SK-N-SH (cell line): ENCODE data around the gene CMBL. TPM values are rescaled to one million over a fixed set of nuclear protein-coding genes. Genes with fewer than 3 reads are reported as not detected.

Experiments
- CTCF ChIA-PET: fragments of 300-600, 350-600 bp; formaldehyde crosslinking; extraction: SDS; loops from one replicate; lab custom pipeline; 2021; lab: Yijun Ruan, JAX
- POLR2A ChIA-PET: fragments of 350-600 bp; sonication (Branson Sonifier 250); formaldehyde crosslinking; extraction: SDS; loops from one replicate; lab custom pipeline; 2020; ENCODE audit warnings: antibody characterized with exemption, inconsistent platforms; lab: Yijun Ruan, JAX
- DNase-seq: peaks from one replicate; pipeline ENCODE4 v3.0.0; 2012
- H2AFZ ChIP-seq: fragments of 200-600 bp; sonication (generic); 2 replicates; pipeline ENCODE4 v1.8.1; 2016; ENCODE audit warnings: antibody characterized with exemption, mild to moderate bottlenecking, low read depth
- H3F3A ChIP-seq: fragments of 200-600 bp; sonication (generic); replicated peaks from 2 replicates; pipeline ENCODE3; 2016; ENCODE audit warnings: antibody characterized with exemption, mild to moderate bottlenecking; ENCODE audit not compliant: insufficient read depth
- H3K27ac ChIP-seq, 2 experiments: fragments of 200-500 bp in 1 of 2; fragments of 200-600 bp in 1 of 2; sonication (Bioruptor generic) in 1 of 2; sonication (generic), shearing (Covaris generic) in 1 of 2; 2 replicates each; pipeline versions ENCODE4 v1.5.1 to v1.6.1; 2014 to 2016; ENCODE audit warnings: low read depth in 2 of 2, inconsistent platforms in 1 of 2, low read length in 1 of 2, mild to moderate bottlenecking in 1 of 2, mixed read lengths in 1 of 2
- H3K27me3 ChIP-seq: fragments of 200-600 bp; sonication (generic), shearing (Covaris generic); 2 replicates; pipeline ENCODE4 v1.6.1; 2016; ENCODE audit warnings: mixed run types; ENCODE audit not compliant: insufficient read depth
- H3K36me3 ChIP-seq, 2 experiments: fragments of 200-500 bp in 1 of 2; fragments of 200-600 bp in 1 of 2; sonication (Bioruptor generic) in 1 of 2; sonication (generic) in 1 of 2; replicated peaks in 1 of 2; 2 replicates each; pipeline versions ENCODE3 to v1.5.1; 2014 to 2016; ENCODE audit warnings: low read length in 1 of 2, mild to moderate bottlenecking in 1 of 2; ENCODE audit not compliant: insufficient read depth in 2 of 2, control insufficient read depth in 1 of 2
- H3K4me1 ChIP-seq, 2 experiments: fragments of 200-500 bp in 1 of 2; fragments of 200-600 bp in 1 of 2; sonication (Bioruptor generic) in 1 of 2; sonication (generic), shearing (Covaris generic) in 1 of 2; 2 replicates each; pipeline versions ENCODE4 v1.5.1 to v1.6.1; 2014 to 2016; ENCODE audit warnings: low read depth in 1 of 2, low read length in 1 of 2, mixed run types in 1 of 2; ENCODE audit not compliant: insufficient read depth in 2 of 2, control insufficient read depth in 1 of 2
- H3K4me2 ChIP-seq: fragments of 200-600 bp; sonication (generic), shearing (Covaris generic); 2 replicates; pipeline ENCODE4 v1.6.1; 2017; ENCODE audit warnings: mixed run types
- H3K4me3 ChIP-seq, 2 experiments: fragments of 200-500 bp in 1 of 2; fragments of 200-600 bp in 1 of 2; sonication (Bioruptor generic) in 1 of 2; sonication (generic), shearing (Covaris generic) in 1 of 2; 2 replicates each; pipeline versions ENCODE4 v1.5.1 to v1.8.1; 2014 to 2016; ENCODE audit warnings: low read depth in 2 of 2, inconsistent platforms in 1 of 2, low read length in 1 of 2, mild to moderate bottlenecking in 1 of 2, mixed read lengths in 1 of 2, moderate library complexity in 1 of 2
- H3K79me2 ChIP-seq: fragments of 200-600 bp; sonication (generic); 2 replicates; pipeline ENCODE4 v1.8.1; 2017; ENCODE audit warnings: mild to moderate bottlenecking; ENCODE audit not compliant: insufficient read depth
- H3K9ac ChIP-seq: fragments of 200-600 bp; sonication (generic); 2 replicates; pipeline ENCODE4 v1.6.1; 2017; ENCODE audit warnings: mixed run types
- H3K9me2 ChIP-seq: fragments of 200-600 bp; sonication (generic); 2 replicates; pipeline ENCODE4 v1.6.1; 2017; ENCODE audit warnings: mixed run types
- H3K9me3 ChIP-seq: fragments of 200-600 bp; sonication (generic); 2 replicates; pipeline ENCODE4 v1.6.1; 2017; ENCODE audit warnings: mixed run types, mild to moderate bottlenecking, moderate library complexity
- H4K20me1 ChIP-seq: fragments of 200-600 bp; sonication (generic); 2 replicates; pipeline ENCODE4 v1.6.1; 2017; ENCODE audit warnings: mild to moderate bottlenecking, mixed run types; ENCODE audit not compliant: insufficient read depth
- ELF1 ChIP-seq: IDR thresholded peaks from 2 replicates; pipeline ENCODE4 v1.4.0; 2012
- FOXJ3 ChIP-seq: sonication (generic); formaldehyde crosslinking; IDR thresholded peaks from 2 replicates; pipeline ENCODE4 v1.5.1; 2020; ENCODE audit warnings: mild to moderate bottlenecking, missing genetic modification reagents
- FOXM1 ChIP-seq: IDR thresholded peaks from 2 replicates; pipeline ENCODE4 v1.4.0; 2012; ENCODE audit warnings: low read depth, mild to moderate bottlenecking
- GATA2 ChIP-seq: sonication (generic); formaldehyde crosslinking; IDR thresholded peaks from 2 replicates; pipeline ENCODE4 v1.5.0; 2020; ENCODE audit warnings: mild to moderate bottlenecking, missing genetic modification reagents
- JUND ChIP-seq: IDR thresholded peaks from 2 replicates; pipeline ENCODE4 v1.4.0; 2012
- MXI1 ChIP-seq: IDR thresholded peaks from 2 replicates; pipeline ENCODE4 v1.6.1; 2012; ENCODE audit warnings: mild to moderate bottlenecking, low read depth, low read length, improper control_type of control experiment
- NFIC ChIP-seq: IDR thresholded peaks from 2 replicates; pipeline ENCODE4 v1.4.0; 2012; ENCODE audit warnings: borderline replicate concordance
- NRF1 ChIP-seq: IDR thresholded peaks from 2 replicates; pipeline ENCODE4 v1.6.1; 2012; ENCODE audit warnings: low read depth, mild to moderate bottlenecking, low read length
- PBX3 ChIP-seq: IDR thresholded peaks from 2 replicates; pipeline ENCODE4; 2012
- RAD21 ChIP-seq: IDR thresholded peaks from 2 replicates; pipeline ENCODE4 v1.6.1; 2012; ENCODE audit warnings: mild to moderate bottlenecking, low read length
- REST ChIP-seq: IDR thresholded peaks from 2 replicates; pipeline ENCODE4 v1.6.1; 2012; ENCODE audit warnings: mild to moderate bottlenecking, low read depth, low read length, moderate library complexity
- RFX5 ChIP-seq: IDR thresholded peaks from 2 replicates; pipeline ENCODE4 v1.6.1; 2012; ENCODE audit warnings: mild to moderate bottlenecking, improper control_type of control experiment, low read length
- SMC3 ChIP-seq: IDR thresholded peaks from 2 replicates; pipeline ENCODE4 v1.6.1; 2012; ENCODE audit warnings: low read depth, low read length, improper control_type of control experiment
- TAF1 ChIP-seq: IDR thresholded peaks from 2 replicates; pipeline ENCODE4 v1.6.1; 2012; ENCODE audit warnings: low read depth, mild to moderate bottlenecking, low read length, moderate library complexity, borderline replicate concordance
- USF1 ChIP-seq: IDR thresholded peaks from 2 replicates; pipeline ENCODE4 v1.4.0; 2012; ENCODE audit warnings: low read depth, borderline replicate concordance
- USF2 ChIP-seq: fragments of 150-350 bp; IDR thresholded peaks from 2 replicates; pipeline ENCODE4 v1.6.1; 2017; ENCODE audit warnings: antibody characterized with exemption, low read length, low read depth, borderline replicate concordance
- WGBS: methylation state at CpG from one replicate; pipeline ENCODE4 v1.1.6; 2017; ENCODE audit warnings: low lambda C conversion rate; 5-methylcytosine and 5-hydroxymethylcytosine counted together
- polyA plus RNA-seq, 3 experiments: library from polyadenylated mRNA; depleted of rRNA; stranded (reverse); fragments of >200 nt; gene quantifications; 2 replicates each; pipeline ENCODE4 v1.2.3, GENCODE V29; 2012

The CMBL gene
- polyA plus RNA-seq, 1 of the 3 experiments (the other 2 are of a cell fraction), result 61.0 TPM

- no peak overlapping the region for H2AFZ ChIP-seq
- POLR2A ChIA-PET, result no interaction called here
- H3K4me2 ChIP-seq, result no peak overlapping the region
- TF ChIP-seq FOXM1 (no peak), JUND (no peak), ELF1 (no peak), TAF1 (no peak), RAD21 (no peak)
- no peaks in the 10 kb centered on the region for H3K36me3 ChIP-seq
- H3K9me2 ChIP-seq, result no peaks in the 10 kb centered on the region
- CTCF ChIA-PET, result interaction anchor here (2.1 kb wide), 1 partner anchor 324 kb away, joined by 6 read pairs; no protein-coding TSS in a partner anchor
- no peak for DNase-seq
- no peaks in the 10 kb centered on the region for H4K20me1 ChIP-seq
- whole genome bisulfite sequencing, result 88% methylated on average over 5 of the region's 5 CpGs
- H3K9ac ChIP-seq, result no peak overlapping the region
- H3F3A ChIP-seq, result no peaks in the 10 kb centered on the region
- no peak overlapping the region for H3K27ac ChIP-seq
- H3K79me2 ChIP-seq, result peaks cover 11% of the 10 kb centered on the region
- no peaks in the 10 kb centered on the region for H3K27me3 ChIP-seq
- peaks cover 0 to 15% of the 10 kb centered on the region in 2 experiments; a peak in 1 of 4 replicates for H3K4me1 ChIP-seq
- no peak overlapping the region for H3K4me3 ChIP-seq
- no peaks in the 10 kb centered on the region for H3K9me3 ChIP-seq
Observed at GRCh38 chr5:10303699-10304170, 4.0 kb downstream of the CMBL start.

- Histone ChIP-seq H3K4me2 (no peak overlapping the region), H4K20me1 (no peaks in the 10 kb centered on the region), H3K79me2 (peaks cover 11% of the 10 kb centered on the region), H3K27me3 (no peaks in the 10 kb centered on the region), H3K27ac (no peak overlapping the region), H3K9ac (no peak overlapping the region), H3K9me3 (no peaks in the 10 kb centered on the region), H3F3A (no peaks in the 10 kb centered on the region), H3K36me3 (no peaks in the 10 kb centered on the region), H2AFZ (no peak overlapping the region), H3K9me2 (no peaks in the 10 kb centered on the region), H3K4me3 (no peak overlapping the region), H3K4me1 (peaks cover 0 to 15% of the 10 kb centered on the region in 2 experiments; a peak in 1 of 4 replicates)
- DNase-seq, result no peak
- ChIA-PET CTCF (interaction anchor here (2.1 kb wide), 1 partner anchor 325 kb away, joined by 6 read pairs; no protein-coding TSS in a partner anchor), POLR2A (no interaction called here)
- no peak for TF ChIP-seq NRF1
- TF ChIP-seq NFIC, result no peak
- TF ChIP-seq USF1, result no peak
- TF ChIP-seq RFX5, result no peak
- TF ChIP-seq MXI1, result no peak
- TF ChIP-seq RAD21, result no peak
- no peak for TF ChIP-seq GATA2 (CRISPR knock-in tag)
- TF ChIP-seq USF2, result no peak
- TF ChIP-seq REST, result no peak
- no peak for TF ChIP-seq TAF1
- no peak for TF ChIP-seq SMC3
- no peak for TF ChIP-seq PBX3
- TF ChIP-seq FOXJ3 (CRISPR knock-in tag), result no peak
- 70% methylated on average over 2 of the region's 2 CpGs for WGBS
Observed at GRCh38 chr5:10303201-10303600, 4.5 kb downstream of the CMBL start.
